Stimulated activated CD4-positive, alpha-beta T cell treated with anti-CD3 and anti-CD28 coated beads, Interleukin-4, amount 100 ng/mL, for 1 hour (primary cell): Measurements from ENCODE around the gene FMNL3.

ENCODE experiments used
- DNase-seq: peaks from one replicate; pipeline ENCODE4 v3.0.0-alpha.2; 2020

The FMNL3 gene

GRCh38 chr12:49708851-49709250, 1.6 kb upstream of the FMNL3 start:
- no peak for DNase-seq

- no peak for DNase-seq
Observed at GRCh38 chr12:49707812-49708147, 575 bp upstream of the FMNL3 start.

DNA sequence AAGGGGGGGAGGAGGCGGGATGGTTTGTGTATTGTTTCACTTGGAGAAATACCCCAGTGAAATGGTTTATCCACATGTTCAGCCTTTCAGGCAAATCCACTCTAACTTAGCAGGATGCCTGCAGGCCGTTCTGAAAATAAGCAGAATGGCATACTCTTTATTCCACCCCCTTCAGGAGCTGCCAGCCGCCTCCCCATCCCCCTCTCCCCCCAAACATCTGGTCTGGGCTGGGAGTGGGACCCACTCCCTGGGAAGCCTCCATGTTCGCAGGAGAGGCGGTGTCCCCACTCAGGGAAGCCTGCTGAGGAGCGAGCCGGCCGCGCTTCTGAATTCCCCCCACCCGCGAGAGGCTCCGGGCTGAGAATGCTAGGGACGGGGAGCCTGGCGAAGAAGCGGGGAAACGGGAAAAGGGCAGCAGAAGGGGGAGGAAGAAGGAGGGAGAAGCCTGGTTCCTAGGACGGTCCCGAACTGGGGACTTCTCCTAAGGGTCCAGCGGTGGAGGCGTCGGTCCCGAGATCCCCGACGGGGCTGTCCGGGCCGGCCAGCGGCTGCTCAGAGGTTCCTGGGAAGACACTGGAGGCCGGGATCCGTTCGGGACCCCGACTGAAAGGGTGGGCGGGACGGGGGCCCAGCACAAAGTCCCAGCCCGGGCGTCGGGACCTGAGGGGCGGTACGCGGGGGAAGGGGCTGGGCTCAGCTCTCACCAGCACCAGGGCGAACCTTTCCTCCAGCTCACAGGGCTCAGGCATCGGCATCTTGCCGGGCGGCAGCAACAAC, 666 bp downstream of the FMNL3 start:
- DNase-seq, result peak; percentile 22

GRCh38 chr12:49705479-49706134, 1.6 kb downstream of the FMNL3 start:
- peak; percentile 8 for DNase-seq

DNA sequence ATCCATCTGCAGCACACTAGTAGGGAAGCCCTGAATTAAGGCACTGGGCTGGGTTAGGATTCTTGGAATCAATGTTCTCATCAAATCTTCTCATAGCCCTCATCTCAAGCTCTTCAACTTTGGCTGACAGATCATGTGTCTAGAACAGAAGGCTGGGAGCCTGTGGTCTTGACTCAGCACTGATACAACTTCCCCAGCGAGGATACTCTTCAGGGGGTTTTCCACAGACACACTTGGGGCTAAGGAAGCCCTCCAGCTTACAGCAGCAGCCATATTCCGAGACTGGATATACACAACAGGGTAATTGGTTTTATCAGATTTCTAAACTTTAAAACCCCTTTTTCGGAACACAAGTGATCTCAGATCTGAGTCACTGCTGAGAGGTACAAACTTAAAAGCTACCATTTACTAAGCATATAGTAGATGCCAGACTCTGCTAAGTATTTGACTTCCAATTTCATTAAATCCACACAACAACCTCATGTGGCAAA, 3.5 kb downstream of the FMNL3 start:
- peak; percentile 41 for DNase-seq

DNA sequence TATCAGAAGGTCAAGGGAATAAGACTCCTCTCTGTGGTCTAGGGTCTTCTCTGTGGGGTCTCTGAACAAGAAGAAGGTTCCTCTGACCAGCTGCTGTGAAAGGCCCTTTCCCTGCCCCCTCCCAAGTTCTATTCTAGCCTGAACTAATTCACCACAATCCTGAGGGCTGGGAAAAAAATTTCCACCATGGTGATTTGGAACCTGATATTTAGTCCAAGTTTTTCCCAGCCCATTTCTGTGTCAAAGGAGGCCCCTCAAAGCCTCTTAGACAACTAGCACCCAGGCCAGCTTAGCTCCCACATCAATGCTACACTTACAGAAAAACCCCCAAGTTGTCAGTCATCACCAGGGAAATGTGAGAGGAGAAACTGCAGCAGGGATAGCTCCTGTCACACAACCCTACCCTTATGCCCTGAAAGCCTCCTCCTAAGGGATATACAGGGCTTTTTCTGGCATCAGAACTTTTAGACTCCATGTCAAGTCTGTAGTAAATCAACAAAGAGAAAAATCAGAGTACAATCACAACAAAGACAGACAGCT, 4.5 kb downstream of the FMNL3 start:
- DNase-seq, result no peak

GRCh38 chr12:49702009-49702408, 5.2 kb downstream of the FMNL3 start:
- no peak for DNase-seq

GRCh38 chr12:49698619-49699545, 8.3 kb downstream of the FMNL3 start:
- DNase-seq, result no peak

GRCh38 chr12:49697808-49698207, 9.4 kb downstream of the FMNL3 start:
- DNase-seq, result no peak

DNA sequence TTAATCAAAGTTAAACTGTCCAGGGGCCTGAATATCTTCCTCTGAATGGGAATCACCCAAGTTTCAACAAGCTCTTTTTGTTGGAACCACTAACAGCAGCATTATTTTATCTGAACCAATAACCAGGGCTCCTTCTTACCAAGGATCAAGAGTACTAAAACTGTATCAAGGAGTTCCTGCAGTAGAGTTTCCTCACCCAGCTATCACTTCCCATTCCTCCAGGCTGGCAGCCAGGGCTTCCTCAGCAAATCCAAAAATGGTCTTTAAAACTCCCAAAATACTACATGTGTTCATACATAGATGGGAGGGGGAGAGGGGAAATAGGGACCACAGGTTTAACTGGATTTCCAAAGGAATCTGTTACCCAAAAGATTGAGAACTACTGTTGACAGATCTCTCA, 10.5 kb downstream of the FMNL3 start:
- no peak for DNase-seq

- DNase-seq, result no peak
Observed at GRCh38 chr12:49693931-49694444, 13.2 kb downstream of the FMNL3 start.

DNA sequence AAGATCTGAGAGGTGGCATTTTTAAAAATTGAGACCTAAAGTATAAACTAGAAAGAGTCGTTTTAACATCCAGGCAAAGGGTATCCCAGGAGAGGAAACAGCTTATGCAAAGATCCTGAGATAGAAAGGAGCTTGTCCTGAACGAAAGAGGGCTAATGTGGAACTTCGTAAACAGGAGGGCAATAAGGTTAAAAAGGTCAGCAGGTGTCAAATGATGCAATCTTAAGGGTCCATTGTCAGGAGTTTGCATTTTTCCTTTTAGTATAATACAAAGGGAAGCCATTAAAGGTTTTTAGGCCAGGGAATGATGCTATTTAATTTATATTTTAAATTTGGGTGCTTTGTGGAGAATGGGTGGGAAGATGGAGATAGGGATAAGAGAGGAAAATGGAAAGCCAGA, 14.4 kb downstream of the FMNL3 start:
- no peak for DNase-seq

DNA sequence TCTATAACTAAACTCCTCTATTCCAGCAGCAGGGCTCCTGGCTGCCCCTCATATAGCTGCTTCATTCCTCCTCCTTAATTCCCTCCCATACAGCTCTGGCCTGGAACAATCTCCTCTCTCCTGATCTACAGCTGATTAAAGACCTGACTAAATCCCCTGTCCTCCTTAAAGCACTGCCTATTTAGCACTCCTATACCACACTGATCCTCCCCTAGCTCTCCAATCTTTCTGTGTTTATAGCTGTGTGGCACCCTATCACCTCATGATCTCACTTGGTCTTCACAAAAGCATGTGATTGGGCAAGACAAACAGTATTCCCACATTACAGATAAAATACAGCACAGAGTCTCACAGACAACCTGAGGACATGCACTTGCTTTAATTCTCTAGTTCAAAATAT, 17.4 kb downstream of the FMNL3 start:
- DNase-seq, result no peak

GRCh38 chr12:49689237-49689636, 18.0 kb downstream of the FMNL3 start:
- no peak for DNase-seq

GRCh38 chr12:49687941-49688340, 19.3 kb downstream of the FMNL3 start:
- no peak for DNase-seq

DNA sequence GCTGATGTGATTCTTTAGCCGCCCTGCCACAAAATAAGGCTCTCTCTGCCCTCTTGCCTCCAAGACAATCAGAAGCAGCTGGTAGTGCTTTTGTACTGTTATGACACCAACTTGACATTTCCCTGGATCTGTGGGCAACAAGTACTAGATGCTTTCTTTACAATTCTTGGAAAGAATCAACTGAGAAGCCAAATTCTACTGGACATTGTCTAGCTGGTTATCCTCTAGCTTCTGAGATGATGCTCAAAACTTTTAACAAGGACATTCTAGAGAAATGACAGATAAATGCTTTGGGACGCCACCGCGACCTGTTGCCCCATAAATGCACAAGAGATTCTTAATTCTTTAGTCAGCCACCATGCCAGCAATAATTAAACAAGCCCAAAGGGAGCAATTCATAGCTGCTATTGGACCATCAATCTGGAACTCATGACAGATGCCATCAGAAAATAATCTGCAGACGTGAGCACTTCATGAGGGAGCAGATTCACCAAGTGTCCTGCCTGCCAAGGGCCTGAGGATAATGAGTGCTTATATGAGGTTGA, 22.8 kb downstream of the FMNL3 start:
- DNase-seq, result no peak

GRCh38 chr12:49683599-49684309, 23.5 kb downstream of the FMNL3 start:
- no peak for DNase-seq

GRCh38 chr12:49680075-49680474, 27.1 kb downstream of the FMNL3 start:
- DNase-seq, result no peak

DNA sequence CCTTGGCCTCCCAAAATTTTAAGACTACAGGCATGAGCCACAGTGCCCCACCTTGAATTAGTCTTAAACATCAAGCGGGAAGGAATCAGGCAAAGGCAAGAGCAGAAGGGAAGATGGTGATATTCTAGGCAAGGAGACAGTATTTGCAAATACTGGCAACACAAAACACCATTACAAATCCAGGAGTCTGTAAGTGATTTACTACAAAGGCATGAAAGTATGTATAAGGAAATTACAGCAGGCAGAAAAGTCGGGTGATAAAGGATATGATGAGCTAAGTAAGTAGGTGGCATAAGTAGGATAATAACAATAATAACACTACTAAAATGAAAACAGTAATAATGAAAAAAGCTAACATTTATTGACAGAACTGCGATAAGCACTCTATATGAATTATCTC, 28.5 kb downstream of the FMNL3 start:
- no peak for DNase-seq

DNA sequence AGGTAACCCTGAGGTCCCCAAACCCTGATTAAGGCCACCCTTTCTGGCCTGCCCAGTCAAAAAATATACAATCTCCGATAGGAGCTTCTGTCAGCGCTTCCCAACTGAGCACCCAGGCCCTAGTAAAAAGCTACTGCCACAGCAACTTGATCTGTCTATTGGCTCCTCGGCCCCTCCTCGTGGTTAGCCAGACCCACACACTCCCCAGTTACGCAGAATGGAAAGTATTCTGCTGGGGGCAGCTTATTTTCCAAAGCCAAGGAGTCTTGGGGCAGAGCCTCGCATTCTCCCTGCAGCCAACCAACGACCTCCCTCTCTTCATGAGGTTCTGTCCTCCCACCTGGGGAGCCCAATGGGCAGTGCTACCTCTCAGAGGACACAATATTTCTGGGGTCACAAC, 32.1 kb downstream of the FMNL3 start:
- no peak for DNase-seq

DNA sequence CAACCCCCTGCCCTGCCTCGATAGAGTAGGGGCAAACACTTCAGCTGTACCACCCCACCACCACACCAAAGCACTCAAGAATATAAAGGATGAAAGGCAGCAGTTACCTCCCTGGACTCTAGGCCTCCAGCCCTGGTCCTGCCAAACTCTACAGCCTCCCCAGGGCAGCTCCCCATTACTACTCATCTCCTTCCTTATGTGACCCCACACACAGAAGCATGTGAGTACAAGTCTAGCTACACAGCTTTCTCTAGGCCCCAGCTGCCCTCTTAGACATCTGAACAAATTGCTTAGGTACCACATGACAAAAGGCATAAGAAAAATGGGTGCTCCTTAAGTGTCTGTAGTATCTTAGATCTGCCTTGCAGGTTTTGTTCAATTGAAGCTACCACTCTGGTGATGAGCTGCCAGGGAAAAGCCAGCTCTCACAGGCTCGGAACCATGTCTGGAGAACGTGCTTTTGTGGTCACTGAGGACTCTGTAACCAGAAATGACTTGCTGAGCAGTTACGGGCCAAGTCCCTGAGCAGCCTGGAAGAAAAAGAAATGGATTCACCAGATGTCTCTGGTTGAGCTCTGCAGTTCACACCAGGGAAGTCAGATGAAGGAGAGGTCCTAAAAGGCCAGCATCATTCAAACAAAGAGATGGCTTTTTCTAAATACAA, 32.8 kb downstream of the FMNL3 start:
- no peak for DNase-seq
